Esophagus mucosa (tissue), 1 donor: ENCODE data around the gene CELSR1. TPM values are rescaled to one million over a fixed set of nuclear protein-coding genes. Genes with fewer than 3 reads are reported as not detected.

Source experiments
- ATAC-seq: fragments of 200-7000 bp; cut with Tn5 transposase; one replicate; pipeline ENCODE4 v1.9.1; 2020
- total RNA-seq: library from RNA; stranded (reverse); gene quantifications from one replicate; pipeline ENCODE4 v1.2.4, GENCODE V29; 2023
- donor health status: DM: yes; HTN: yes; CAD: no.

The CELSR1 gene
- total RNA-seq, 1 donor from 2014 or later, result 36.0 TPM

DNA sequence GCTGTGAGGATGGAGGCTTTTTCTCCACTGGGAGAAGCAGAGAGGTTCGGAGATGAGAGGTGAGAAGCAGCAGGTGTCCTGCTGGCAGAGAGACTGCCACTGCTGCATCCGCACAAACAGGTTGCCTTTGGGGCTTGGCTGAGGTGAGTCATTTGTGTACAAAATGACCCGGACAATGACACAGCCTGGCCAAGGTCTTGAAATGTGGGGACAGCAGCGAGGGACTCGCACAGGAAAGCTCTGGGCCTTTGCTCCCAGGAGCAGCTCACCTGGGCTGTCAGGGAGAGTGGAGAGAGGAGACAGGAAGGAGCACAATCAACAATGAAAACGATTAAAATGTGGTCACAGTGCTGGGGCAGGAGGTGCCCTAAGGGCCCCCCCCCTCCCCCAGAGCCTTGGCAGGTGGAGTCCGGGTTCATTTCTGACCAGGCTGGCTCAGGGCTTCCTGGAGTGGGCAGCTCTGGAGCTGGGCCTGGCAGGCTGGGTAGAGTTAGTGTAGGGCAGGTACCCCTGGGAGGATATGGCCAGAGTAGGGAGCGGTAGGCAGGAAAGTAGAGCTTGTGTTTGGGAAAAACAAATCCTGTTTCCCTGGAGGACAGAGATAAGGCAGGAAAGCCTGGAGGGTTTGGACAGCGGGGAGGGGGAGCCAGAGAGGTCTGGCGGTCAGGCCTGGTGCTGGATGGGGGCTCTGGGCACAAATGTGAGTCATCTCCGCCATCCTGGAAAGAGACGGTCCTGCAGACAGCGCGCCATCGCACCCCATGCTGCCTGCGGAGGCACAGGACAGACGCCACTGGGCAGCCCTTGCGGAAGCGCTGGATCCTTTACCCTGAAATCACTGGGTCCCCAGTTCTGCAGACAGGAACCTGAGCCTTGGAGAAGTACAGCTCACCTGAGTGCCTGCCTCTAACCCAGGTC, 37.8 kb upstream of the CELSR1 start:
- peak; percentile 22 for ATAC-seq

DNA sequence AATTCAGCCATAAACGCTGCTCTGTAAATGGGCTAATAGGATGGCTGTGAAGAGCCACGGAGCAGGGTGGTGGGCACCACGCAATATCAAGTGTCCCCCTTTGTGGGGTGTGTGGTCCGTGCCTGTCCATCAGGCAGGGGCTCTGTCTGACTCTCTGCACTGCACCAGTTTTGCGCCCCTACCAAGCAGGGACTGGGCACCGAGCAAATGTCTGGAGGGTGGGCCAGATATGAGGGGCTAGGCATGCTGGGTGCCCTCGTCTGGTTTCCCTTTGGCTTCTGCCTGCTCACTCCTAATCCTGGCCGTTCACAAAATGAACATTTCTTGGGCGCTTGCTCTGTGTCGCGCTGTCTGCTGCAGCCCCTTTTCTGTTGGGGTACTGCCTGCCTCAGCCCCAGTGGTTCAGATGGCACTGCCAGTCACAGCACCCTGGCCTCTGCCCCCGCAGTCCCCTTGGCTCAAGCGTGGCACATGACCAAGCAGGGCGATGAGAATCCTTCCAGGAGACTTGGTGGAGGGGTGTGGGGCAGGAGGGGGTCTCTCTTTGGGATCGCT, 37.1 kb upstream of the CELSR1 start:
- ATAC-seq, result no peak

GRCh38 chr22:46573781-46574437, 36.5 kb upstream of the CELSR1 start:
- no peak for ATAC-seq

DNA sequence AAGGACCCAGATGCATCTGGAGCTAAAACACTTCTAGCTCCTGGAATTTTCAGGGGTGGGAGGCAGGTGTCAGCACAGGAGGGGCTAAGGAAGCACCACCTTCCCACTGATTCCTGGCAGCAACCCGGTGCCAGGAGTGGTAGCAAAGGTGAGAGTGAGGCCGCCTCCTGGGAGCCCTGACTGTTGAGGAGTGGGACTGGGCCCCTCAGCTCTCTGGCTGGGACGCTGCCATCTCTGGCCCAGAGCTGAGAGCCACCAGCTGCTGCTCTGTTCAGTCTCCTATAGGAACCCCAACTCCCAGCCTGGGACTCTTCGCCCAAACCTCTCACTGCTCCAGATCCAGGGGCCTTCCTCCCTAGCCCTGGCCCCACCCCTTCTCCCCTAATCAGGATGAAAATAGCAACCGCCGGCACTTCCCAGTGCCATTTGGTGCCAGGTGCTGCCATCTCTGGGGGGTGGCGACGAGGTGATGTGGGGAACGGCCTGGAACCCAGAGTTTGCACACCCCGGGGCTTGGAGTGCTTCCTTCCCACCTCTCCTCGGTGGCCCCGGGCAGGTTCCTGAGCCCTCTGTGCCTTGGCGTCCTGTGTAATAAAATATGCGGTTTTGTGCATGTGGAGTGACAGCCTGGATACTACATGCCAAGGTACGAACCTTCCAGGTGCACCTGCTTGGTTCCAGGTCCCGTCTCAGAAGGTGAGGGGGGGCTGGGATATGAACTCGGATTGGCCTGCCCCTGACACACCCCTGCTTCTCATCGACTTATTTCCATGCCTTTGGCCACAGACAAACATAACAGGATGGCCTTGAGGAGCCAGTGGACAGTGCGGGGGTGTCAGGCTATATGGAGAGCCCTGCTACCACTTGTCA, 35.7 kb upstream of the CELSR1 start:
- ATAC-seq, result no peak

DNA sequence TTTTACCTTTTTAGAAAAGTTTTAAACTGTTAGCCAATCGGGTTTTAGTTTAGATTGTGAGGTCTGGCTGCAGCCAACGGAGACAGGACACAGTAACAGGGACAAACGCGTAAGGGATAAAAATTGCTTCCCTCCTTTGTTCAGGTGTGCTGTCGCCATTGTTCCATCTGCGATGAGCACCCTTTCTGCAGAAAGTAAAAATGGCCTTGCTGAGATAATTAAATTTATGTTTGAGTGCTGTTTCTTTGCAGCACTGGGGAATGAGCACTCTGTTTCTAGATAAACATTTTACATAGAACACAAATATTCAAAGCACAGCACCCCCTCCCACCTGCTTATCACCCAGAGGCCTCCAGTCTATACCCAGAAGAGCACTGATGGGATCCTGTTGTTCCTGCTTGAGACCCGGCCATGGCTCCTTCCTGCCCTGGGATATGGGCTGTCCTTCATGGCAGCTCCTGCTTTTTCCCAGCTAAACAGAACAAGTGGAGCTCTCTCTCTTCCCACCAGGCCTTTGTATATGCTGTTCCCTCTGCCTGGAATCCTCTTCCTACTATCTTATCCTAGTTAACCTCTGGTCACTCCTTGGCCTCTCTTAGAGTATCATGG, 34.3 kb upstream of the CELSR1 start:
- ATAC-seq, result no peak

GRCh38 chr22:46569848-46570695, 32.7 kb upstream of the CELSR1 start:
- no peak for ATAC-seq

- ATAC-seq, result no peak
These were observed 31.8 kb upstream of the CELSR1 start for GRCh38 chr22:46569055-46569847.

DNA sequence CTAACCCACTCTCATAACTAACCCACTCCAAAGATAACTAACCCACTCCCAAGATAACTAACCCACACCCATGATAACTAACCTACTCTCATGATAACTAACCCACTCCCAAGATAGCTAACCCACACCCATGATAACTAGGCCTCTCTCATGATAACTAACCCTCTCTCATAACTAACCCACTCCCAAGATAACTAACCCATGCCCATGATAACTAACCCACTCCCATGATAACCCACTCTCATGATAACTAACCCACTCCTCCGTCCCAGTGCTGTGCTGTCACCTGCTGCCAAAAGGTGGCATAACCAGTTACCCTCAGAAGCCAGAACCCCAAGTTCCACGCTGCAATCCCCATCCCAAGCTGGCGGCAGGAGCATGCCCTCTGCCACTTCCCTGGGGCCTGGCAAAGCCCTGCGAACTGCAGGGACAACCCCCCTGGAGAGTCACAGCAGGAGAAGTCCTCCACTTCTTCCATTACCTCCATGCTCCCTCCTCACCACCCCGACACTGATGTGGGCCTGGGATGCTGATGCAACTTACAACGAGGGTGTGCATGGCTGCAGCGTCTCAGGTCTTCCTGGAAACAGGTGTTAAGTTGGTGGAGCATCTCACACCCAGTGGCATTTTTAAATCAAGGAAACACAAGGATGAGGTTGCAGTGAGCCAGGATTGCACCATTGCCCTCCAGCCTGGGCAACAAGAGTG, 30.8 kb upstream of the CELSR1 start:
- ATAC-seq, result no peak

DNA sequence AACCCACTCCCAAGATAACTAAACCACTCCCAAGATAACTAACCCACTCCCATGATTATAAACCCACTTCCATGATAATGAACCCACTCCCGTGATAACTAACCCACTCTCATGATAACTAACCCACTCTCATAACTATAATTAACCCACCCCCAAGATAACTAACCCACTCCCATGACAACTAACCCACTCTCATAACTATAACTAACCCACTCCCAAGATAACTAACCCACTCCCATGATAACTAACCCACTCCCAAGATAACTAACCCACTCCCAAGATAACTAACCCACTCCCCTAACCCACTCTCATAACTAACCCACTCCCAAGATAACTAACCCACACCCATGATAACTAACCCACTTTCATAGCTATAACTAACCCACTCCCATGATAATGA, 30.1 kb upstream of the CELSR1 start:
- ATAC-seq, result no peak

DNA sequence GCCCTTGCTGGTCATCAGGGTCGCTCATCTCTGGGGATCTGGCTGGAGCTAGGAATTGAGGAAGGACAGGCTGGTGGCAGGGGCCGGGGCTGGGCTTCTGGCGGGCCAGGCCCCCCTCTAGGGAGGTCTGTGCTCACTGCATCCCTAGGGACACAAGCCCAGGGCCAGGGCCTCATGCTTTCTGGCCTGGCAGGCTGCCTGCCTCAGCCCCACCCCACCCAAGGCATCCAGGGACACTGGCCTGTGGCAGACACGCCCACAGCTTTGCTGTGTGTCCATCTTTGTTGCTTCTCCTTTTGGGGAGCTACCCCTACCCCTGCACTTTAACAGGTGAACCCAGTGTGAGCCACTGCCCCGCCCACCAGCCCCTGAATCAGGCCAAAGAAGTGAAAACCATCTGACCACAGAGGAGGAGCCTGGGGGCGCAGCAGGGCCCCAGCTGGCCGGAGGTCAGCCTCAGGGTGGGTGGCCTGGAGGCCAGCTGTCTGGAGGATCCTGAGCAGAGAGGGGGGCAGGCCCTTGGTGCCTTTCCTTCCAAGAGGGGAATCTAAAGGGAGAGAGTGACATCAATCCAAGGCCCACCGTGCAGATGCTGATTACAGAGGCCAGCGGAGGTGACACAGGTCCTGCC, 26.8 kb upstream of the CELSR1 start:
- ATAC-seq, result peak; percentile 40

DNA sequence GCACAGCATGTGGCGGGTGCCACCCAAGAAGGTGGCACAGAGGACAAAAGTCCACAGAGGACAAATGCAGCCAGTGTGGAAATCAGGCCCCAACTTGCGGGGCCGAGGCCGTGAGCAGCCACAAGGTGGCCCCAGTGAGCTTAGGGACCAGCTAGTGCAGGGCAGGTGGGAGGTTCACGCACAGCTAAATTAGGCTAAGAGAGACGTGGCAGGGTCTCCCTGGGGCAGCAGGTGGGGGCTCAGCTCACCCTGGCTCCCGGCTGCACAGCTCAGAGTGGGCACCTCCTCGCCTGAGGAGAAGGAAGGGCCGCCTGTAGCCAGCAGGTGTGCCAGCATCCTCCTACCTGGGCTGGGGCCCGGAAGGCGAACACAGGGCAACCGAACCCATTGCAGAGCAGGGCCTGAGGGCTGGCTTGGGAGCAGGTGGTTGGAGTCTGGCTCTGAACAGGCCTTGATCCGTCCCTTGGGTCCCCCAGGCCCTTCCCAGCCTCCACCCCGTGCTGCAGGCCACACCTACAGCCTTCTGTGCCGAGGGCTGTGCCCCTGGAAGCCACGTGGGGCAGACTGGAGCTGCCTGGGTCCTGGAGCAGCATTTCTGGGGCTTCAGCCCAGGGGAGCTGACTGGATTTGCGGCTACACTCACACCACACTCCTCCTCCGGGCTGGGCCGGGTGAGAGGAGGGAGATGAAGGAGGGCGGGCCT, 26.1 kb upstream of the CELSR1 start:
- ATAC-seq, result peak; percentile 86

DNA sequence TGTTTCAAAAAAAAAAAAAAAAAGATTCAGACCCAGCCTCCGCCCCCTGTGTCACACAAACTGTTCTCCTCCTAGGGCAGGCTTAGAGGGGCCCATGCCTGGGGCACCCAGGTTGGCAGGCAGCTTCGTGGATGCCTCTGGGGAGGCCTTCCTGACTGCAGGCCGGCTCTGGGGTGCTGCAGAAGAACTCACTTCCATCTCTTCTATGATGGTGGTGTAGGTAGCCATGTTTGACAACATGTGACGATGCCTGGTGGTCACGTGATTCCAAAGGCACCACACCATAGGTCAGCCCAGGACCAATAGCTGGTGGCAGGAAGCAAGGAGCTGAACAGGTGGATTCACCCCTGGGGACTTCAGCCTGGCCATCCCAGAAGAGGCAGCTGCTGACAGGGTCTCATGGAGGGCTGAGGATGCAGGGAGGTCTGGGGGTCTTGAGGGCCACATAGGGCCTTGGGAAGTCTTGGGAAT, 24.1 kb upstream of the CELSR1 start:
- ATAC-seq, result peak; percentile 19

- peak; percentile 8 for ATAC-seq
These were observed 23.4 kb upstream of the CELSR1 start for GRCh38 chr22:46560696-46561295.

DNA sequence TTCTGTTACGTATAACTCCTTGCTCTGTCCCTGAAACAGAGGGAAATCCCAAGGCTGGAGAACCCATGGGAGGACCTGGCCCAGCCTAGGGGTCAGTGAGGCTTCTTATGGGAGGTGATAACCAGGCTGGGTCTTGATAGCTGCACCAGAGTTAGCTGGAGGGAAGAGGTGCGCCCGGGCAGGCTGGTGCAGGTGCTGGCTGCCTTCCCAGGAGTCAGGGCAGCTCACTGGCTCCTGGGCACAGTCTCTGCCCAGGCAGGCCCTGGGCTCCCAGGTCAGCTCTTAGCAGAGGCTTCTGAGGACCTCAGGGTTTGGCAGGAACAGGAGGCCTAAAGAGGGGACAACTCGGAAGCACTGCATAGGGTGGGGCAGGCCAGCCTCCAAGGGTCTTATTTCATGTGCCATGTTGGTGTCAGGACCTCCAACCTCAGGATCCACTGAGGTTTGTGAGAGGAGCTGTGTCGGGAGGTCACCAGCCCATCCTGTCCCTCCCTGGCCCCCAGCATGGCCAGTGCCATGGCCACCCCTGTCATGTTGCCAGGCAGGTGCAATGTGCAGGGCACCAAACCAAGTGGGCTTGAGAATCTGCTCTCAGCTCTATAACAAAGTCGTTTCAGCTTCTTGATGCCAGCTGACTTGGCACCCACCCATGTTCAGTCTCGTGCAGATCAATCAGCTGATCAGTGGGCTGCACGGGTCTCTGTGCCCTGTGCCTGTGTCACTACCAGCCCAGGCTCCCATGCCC, 20.5 kb upstream of the CELSR1 start:
- peak; percentile 80 for ATAC-seq

DNA sequence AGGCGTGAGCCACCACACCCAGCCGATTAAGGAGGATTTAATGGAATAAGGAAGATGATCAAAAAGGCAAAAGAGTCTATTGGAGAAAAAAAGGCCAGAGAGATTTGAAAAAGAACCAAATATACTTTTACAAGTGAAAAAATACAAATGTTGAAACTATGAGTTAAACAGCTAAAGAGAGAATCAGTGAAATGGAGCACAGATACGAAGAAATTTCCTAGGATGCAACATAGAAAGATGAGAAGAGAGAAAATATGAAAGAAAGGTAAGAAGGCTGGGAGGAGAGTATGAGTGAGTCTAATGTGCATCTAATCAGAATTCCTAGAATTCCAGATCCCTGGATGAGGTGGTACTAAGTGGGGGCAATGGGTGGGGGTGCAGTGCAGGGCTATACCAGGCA, 19.4 kb upstream of the CELSR1 start:
- no peak for ATAC-seq

DNA sequence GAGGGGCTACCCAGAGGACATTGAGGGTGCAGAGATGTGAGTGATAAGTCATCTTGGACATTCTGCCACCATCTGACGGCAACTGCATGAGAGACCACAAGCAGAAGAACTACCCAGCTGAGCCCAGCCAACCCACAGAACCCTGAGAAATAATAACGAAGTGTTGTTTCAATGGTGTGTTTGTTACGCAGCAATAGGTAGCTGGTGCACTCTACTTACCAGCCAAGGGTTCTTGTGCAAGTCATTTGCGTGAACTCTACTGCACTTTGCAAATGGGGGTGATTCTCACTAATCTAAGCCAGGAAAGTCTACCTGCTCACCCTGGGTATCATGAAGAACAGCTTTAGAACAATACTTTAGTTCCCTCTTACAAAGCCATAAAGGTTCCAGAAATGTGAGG, 15.8 kb upstream of the CELSR1 start:
- no peak for ATAC-seq

GRCh38 chr22:46551996-46552395, 14.6 kb upstream of the CELSR1 start:
- no peak for ATAC-seq
